HepG2 (cell line): ENCODE measurements around the gene TRIM2.

Experiments used
- CREBL2 ChIP-seq: sonication (generic); formaldehyde crosslinking; IDR thresholded peaks from 2 replicates; pipeline ENCODE4 v1.8.1; 2023; ENCODE audit warnings: missing genetic modification reagents, mild to moderate bottlenecking, borderline replicate concordance
- KLF9 ChIP-seq: IDR thresholded peaks from 2 replicates; pipeline ENCODE4 v1.6.1; 2016; ENCODE audit warnings: low read depth
- RBM39 ChIP-seq: fragments of 200-400 bp; formaldehyde crosslinking; IDR thresholded peaks from one replicate; pipeline ENCODE4 v1.6.1; 2018; ENCODE audit warnings: antibody characterized with exemption, mild to moderate bottlenecking, low read depth, low read length; ENCODE audit not compliant: poor library complexity, severe bottlenecking
- SATB2 ChIP-seq: sonication (generic); formaldehyde crosslinking; IDR thresholded peaks from 2 replicates; pipeline ENCODE4 v1.5.0; 2020; ENCODE audit warnings: missing genetic modification reagents
- TFAP4 ChIP-seq: sonication (generic); IDR thresholded peaks from 2 replicates; pipeline ENCODE4 v1.6.1; 2016; ENCODE audit warnings: low read depth, borderline replicate concordance
- ZNF124 ChIP-seq: sonication (generic); formaldehyde crosslinking; IDR thresholded peaks from 2 replicates; pipeline ENCODE4 v1.4.0; 2020; ENCODE audit warnings: missing genetic modification reagents
- ZNF335 ChIP-seq: sonication (generic); formaldehyde crosslinking; IDR thresholded peaks from 2 replicates; pipeline ENCODE4 v1.4.0; 2020; ENCODE audit warnings: missing genetic modification reagents
- TF ChIP-seq, protein P1 (sequence below): sonication (generic); formaldehyde crosslinking; IDR thresholded peaks from 2 replicates; pipeline ENCODE4 v1.4.0; 2020; ENCODE audit warnings: missing genetic modification reagents
- TF ChIP-seq, protein P2 (sequence below): sonication (generic); formaldehyde crosslinking; IDR thresholded peaks from 2 replicates; pipeline ENCODE4 v1.5.0; 2020; ENCODE audit warnings: mild to moderate bottlenecking, missing genetic modification reagents, moderate library complexity

DNA sequence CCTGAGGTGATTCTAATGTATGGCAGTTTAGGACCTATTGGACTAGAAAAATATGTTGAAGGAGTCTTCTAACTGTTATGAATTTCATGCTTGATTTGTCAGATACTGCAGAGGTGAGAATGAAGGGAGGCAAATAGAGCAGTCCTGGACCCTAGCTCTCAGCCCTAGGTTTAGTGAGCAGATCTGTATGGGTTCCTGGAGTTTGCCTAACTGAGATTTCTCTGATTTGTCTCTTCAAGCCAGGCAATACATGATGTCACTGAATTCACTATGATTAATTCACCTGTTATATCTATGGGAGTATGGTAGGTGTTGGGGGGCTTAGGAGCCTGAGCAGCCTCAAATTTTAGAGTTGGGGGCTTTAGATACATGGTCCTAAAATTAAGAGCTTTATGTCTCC is 142.9 kb downstream of the TRIM2 start:
- TF ChIP-seq ZNF335 (CRISPR knock-in tag) (no peak), RBM39 (no peak), ZNF124 (CRISPR knock-in tag) (no peak), KLF9 (no peak), CREBL2 (CRISPR knock-in tag) (no peak), SATB2 (CRISPR knock-in tag) (no peak), TFAP4 (no peak)
- TF ChIP-seq, protein P1, sequence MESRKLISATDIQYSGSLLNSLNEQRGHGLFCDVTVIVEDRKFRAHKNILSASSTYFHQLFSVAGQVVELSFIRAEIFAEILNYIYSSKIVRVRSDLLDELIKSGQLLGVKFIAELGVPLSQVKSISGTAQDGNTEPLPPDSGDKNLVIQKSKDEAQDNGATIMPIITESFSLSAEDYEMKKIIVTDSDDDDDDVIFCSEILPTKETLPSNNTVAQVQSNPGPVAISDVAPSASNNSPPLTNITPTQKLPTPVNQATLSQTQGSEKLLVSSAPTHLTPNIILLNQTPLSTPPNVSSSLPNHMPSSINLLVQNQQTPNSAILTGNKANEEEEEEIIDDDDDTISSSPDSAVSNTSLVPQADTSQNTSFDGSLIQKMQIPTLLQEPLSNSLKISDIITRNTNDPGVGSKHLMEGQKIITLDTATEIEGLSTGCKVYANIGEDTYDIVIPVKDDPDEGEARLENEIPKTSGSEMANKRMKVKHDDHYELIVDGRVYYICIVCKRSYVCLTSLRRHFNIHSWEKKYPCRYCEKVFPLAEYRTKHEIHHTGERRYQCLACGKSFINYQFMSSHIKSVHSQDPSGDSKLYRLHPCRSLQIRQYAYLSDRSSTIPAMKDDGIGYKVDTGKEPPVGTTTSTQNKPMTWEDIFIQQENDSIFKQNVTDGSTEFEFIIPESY: no peak
- TF ChIP-seq, protein P2, sequence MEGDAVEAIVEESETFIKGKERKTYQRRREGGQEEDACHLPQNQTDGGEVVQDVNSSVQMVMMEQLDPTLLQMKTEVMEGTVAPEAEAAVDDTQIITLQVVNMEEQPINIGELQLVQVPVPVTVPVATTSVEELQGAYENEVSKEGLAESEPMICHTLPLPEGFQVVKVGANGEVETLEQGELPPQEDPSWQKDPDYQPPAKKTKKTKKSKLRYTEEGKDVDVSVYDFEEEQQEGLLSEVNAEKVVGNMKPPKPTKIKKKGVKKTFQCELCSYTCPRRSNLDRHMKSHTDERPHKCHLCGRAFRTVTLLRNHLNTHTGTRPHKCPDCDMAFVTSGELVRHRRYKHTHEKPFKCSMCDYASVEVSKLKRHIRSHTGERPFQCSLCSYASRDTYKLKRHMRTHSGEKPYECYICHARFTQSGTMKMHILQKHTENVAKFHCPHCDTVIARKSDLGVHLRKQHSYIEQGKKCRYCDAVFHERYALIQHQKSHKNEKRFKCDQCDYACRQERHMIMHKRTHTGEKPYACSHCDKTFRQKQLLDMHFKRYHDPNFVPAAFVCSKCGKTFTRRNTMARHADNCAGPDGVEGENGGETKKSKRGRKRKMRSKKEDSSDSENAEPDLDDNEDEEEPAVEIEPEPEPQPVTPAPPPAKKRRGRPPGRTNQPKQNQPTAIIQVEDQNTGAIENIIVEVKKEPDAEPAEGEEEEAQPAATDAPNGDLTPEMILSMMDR: no peak
